ENCODE results near the gene ARHGAP22. TPM values are rescaled to one million over a fixed set of nuclear protein-coding genes. Genes with fewer than 3 reads are reported as not detected.
"Not testable (repeated sequence)": the region's sequence is repeated elsewhere in the genome, so short reads cannot be mapped to it uniquely, and the experiment has no call there.

The ARHGAP22 gene
- total RNA-seq, 1 donor = 60.2 TPM

- peak; percentile 23 for TF ChIP-seq CTCF (IDR thresholded peaks at IDR 0.05; ENCODE audit: insufficient read depth, low read length)
- no peak for DNase-seq (ENCODE audit: low read depth)
- no peak overlapping the region for H3K4me3 ChIP-seq (ENCODE audit: low read depth, low read length)
Observed at GRCh38 chr10:48649349-48649944, 44.6 kb upstream of the ARHGAP22 start.

GRCh38 chr10:48648172-48648942, 43.5 kb upstream of the ARHGAP22 start:
- H3K4me3 ChIP-seq (ENCODE audit: low read depth, low read length) = no peak overlapping the region
- TF ChIP-seq CTCF (IDR thresholded peaks at IDR 0.05; ENCODE audit: insufficient read depth, low read length) = no peak
- no peak for DNase-seq (ENCODE audit: low read depth)

GRCh38 chr10:48647073-48647472, 42.2 kb upstream of the ARHGAP22 start:
- DNase-seq (ENCODE audit: low read depth) = not testable (repeated sequence)

GRCh38 chr10:48645600-48645999, 40.7 kb upstream of the ARHGAP22 start:
- DNase-seq (ENCODE audit: low read depth) = no peak
- no peak for TF ChIP-seq CTCF (IDR thresholded peaks at IDR 0.05; ENCODE audit: insufficient read depth, low read length)
- H3K4me3 ChIP-seq (ENCODE audit: low read depth, low read length) = no peak overlapping the region

More at GRCh38 chr10:48647073-48647472, 42.2 kb upstream of the ARHGAP22 start:
- H3K4me3 ChIP-seq (ENCODE audit: low read depth, low read length) = not testable (repeated sequence)

GRCh38 chr10:48641099-48641690, 36.3 kb upstream of the ARHGAP22 start:
- DNase-seq (ENCODE audit: low read depth); H3K4me3 ChIP-seq (ENCODE audit: low read depth, low read length): not testable (repeated sequence)

- H3K4me3 ChIP-seq (ENCODE audit: low read depth, low read length) = no peak overlapping the region
- no peak for DNase-seq (ENCODE audit: low read depth)
- no peak for TF ChIP-seq CTCF (IDR thresholded peaks at IDR 0.05; ENCODE audit: insufficient read depth, low read length)
Observed at GRCh38 chr10:48640326-48640725, 35.5 kb upstream of the ARHGAP22 start.

- no peak overlapping the region for H3K4me3 ChIP-seq (ENCODE audit: low read depth, low read length)
- peak; percentile 59 for DNase-seq (ENCODE audit: low read depth)
- TF ChIP-seq CTCF (IDR thresholded peaks at IDR 0.05; ENCODE audit: insufficient read depth, low read length) = no peak
Observed at GRCh38 chr10:48639632-48640031, 34.8 kb upstream of the ARHGAP22 start.
